SK-N-SH (cell line): ENCODE measurements around the gene PRKCA. TPM values are rescaled to one million over a fixed set of nuclear protein-coding genes. Genes with fewer than 3 reads are reported as not detected.

Experiments
- CTCF ChIA-PET: fragments of 300-600, 350-600 bp; formaldehyde crosslinking; extraction: SDS; loops from one replicate; lab custom pipeline; 2021; lab: Yijun Ruan, JAX
- POLR2A ChIA-PET: fragments of 350-600 bp; sonication (Branson Sonifier 250); formaldehyde crosslinking; extraction: SDS; loops from one replicate; lab custom pipeline; 2020; ENCODE audit warnings: antibody characterized with exemption, inconsistent platforms; lab: Yijun Ruan, JAX
- DNase-seq: peaks from one replicate; pipeline ENCODE4 v3.0.0; 2012
- H2AFZ ChIP-seq: fragments of 200-600 bp; sonication (generic); 2 replicates; pipeline ENCODE4 v1.8.1; 2016; ENCODE audit warnings: antibody characterized with exemption, mild to moderate bottlenecking, low read depth
- H3F3A ChIP-seq: fragments of 200-600 bp; sonication (generic); replicated peaks from 2 replicates; pipeline ENCODE3; 2016; ENCODE audit warnings: antibody characterized with exemption, mild to moderate bottlenecking; ENCODE audit not compliant: insufficient read depth
- H3K27ac ChIP-seq, 2 experiments: fragments of 200-500 bp in 1 of 2; fragments of 200-600 bp in 1 of 2; sonication (Bioruptor generic) in 1 of 2; sonication (generic), shearing (Covaris generic) in 1 of 2; 2 replicates each; pipeline versions ENCODE4 v1.5.1 to v1.6.1; 2014 to 2016; ENCODE audit warnings: low read depth in 2 of 2, inconsistent platforms in 1 of 2, low read length in 1 of 2, mild to moderate bottlenecking in 1 of 2, mixed read lengths in 1 of 2
- H3K27me3 ChIP-seq: fragments of 200-600 bp; sonication (generic), shearing (Covaris generic); 2 replicates; pipeline ENCODE4 v1.6.1; 2016; ENCODE audit warnings: mixed run types; ENCODE audit not compliant: insufficient read depth
- H3K36me3 ChIP-seq, 2 experiments: fragments of 200-500 bp in 1 of 2; fragments of 200-600 bp in 1 of 2; sonication (Bioruptor generic) in 1 of 2; sonication (generic) in 1 of 2; replicated peaks in 1 of 2; 2 replicates each; pipeline versions ENCODE3 to v1.5.1; 2014 to 2016; ENCODE audit warnings: low read length in 1 of 2, mild to moderate bottlenecking in 1 of 2; ENCODE audit not compliant: insufficient read depth in 2 of 2, control insufficient read depth in 1 of 2
- H3K4me1 ChIP-seq, 2 experiments: fragments of 200-500 bp in 1 of 2; fragments of 200-600 bp in 1 of 2; sonication (Bioruptor generic) in 1 of 2; sonication (generic), shearing (Covaris generic) in 1 of 2; 2 replicates each; pipeline versions ENCODE4 v1.5.1 to v1.6.1; 2014 to 2016; ENCODE audit warnings: low read depth in 1 of 2, low read length in 1 of 2, mixed run types in 1 of 2; ENCODE audit not compliant: insufficient read depth in 2 of 2, control insufficient read depth in 1 of 2
- H3K4me2 ChIP-seq: fragments of 200-600 bp; sonication (generic), shearing (Covaris generic); 2 replicates; pipeline ENCODE4 v1.6.1; 2017; ENCODE audit warnings: mixed run types
- H3K4me3 ChIP-seq, 2 experiments: fragments of 200-500 bp in 1 of 2; fragments of 200-600 bp in 1 of 2; sonication (Bioruptor generic) in 1 of 2; sonication (generic), shearing (Covaris generic) in 1 of 2; 2 replicates each; pipeline versions ENCODE4 v1.5.1 to v1.8.1; 2014 to 2016; ENCODE audit warnings: low read depth in 2 of 2, inconsistent platforms in 1 of 2, low read length in 1 of 2, mild to moderate bottlenecking in 1 of 2, mixed read lengths in 1 of 2, moderate library complexity in 1 of 2
- H3K79me2 ChIP-seq: fragments of 200-600 bp; sonication (generic); 2 replicates; pipeline ENCODE4 v1.8.1; 2017; ENCODE audit warnings: mild to moderate bottlenecking; ENCODE audit not compliant: insufficient read depth
- H3K9ac ChIP-seq: fragments of 200-600 bp; sonication (generic); 2 replicates; pipeline ENCODE4 v1.6.1; 2017; ENCODE audit warnings: mixed run types
- H3K9me2 ChIP-seq: fragments of 200-600 bp; sonication (generic); 2 replicates; pipeline ENCODE4 v1.6.1; 2017; ENCODE audit warnings: mixed run types
- H3K9me3 ChIP-seq: fragments of 200-600 bp; sonication (generic); 2 replicates; pipeline ENCODE4 v1.6.1; 2017; ENCODE audit warnings: mixed run types, mild to moderate bottlenecking, moderate library complexity
- H4K20me1 ChIP-seq: fragments of 200-600 bp; sonication (generic); 2 replicates; pipeline ENCODE4 v1.6.1; 2017; ENCODE audit warnings: mild to moderate bottlenecking, mixed run types; ENCODE audit not compliant: insufficient read depth
- ELF1 ChIP-seq: IDR thresholded peaks from 2 replicates; pipeline ENCODE4 v1.4.0; 2012
- EP300 ChIP-seq, 2 experiments: IDR thresholded peaks; 2 replicates each; pipeline versions ENCODE4 v1.4.0 to v1.6.1; 2012; ENCODE audit warnings: borderline replicate concordance in 1 of 2, low read depth in 1 of 2, low read length in 1 of 2
- GABPA ChIP-seq: IDR thresholded peaks from 2 replicates; pipeline ENCODE4 v1.4.0; 2012; ENCODE audit warnings: low read depth, mild to moderate bottlenecking
- JUND ChIP-seq: IDR thresholded peaks from 2 replicates; pipeline ENCODE4 v1.4.0; 2012
- MXI1 ChIP-seq: IDR thresholded peaks from 2 replicates; pipeline ENCODE4 v1.6.1; 2012; ENCODE audit warnings: mild to moderate bottlenecking, low read depth, low read length, improper control_type of control experiment
- NFIC ChIP-seq: IDR thresholded peaks from 2 replicates; pipeline ENCODE4 v1.4.0; 2012; ENCODE audit warnings: borderline replicate concordance
- NRF1 ChIP-seq: IDR thresholded peaks from 2 replicates; pipeline ENCODE4 v1.6.1; 2012; ENCODE audit warnings: low read depth, mild to moderate bottlenecking, low read length
- POLR2AphosphoS5 ChIP-seq: IDR thresholded peaks from 2 replicates; pipeline ENCODE4 v1.6.1; 2012; ENCODE audit warnings: low read depth, low read length
- RFX5 ChIP-seq: IDR thresholded peaks from 2 replicates; pipeline ENCODE4 v1.6.1; 2012; ENCODE audit warnings: mild to moderate bottlenecking, improper control_type of control experiment, low read length
- SMC3 ChIP-seq: IDR thresholded peaks from 2 replicates; pipeline ENCODE4 v1.6.1; 2012; ENCODE audit warnings: low read depth, low read length, improper control_type of control experiment
- TAF1 ChIP-seq: IDR thresholded peaks from 2 replicates; pipeline ENCODE4 v1.6.1; 2012; ENCODE audit warnings: low read depth, mild to moderate bottlenecking, low read length, moderate library complexity, borderline replicate concordance
- TCF12 ChIP-seq: IDR thresholded peaks from 2 replicates; pipeline ENCODE4 v1.4.0; 2012
- YY1 ChIP-seq: IDR thresholded peaks from 2 replicates; pipeline ENCODE4 v1.4.0; 2012; ENCODE audit warnings: low read depth, mild to moderate bottlenecking
- WGBS: methylation state at CpG from one replicate; pipeline ENCODE4 v1.1.6; 2017; ENCODE audit warnings: low lambda C conversion rate; 5-methylcytosine and 5-hydroxymethylcytosine counted together
- polyA plus RNA-seq, 3 experiments: library from polyadenylated mRNA; depleted of rRNA; stranded (reverse); fragments of >200 nt; gene quantifications; 2 replicates each; pipeline ENCODE4 v1.2.3, GENCODE V29; 2012
- TF ChIP-seq, protein P1 (sequence below): fragments of 200-600 bp; sonication (generic); IDR thresholded peaks from 2 replicates; pipeline ENCODE4 v1.6.1; 2017; ENCODE audit warnings: antibody characterized with exemption, mild to moderate bottlenecking, moderate library complexity
- TF ChIP-seq, protein P2 (sequence below): fragments of 150-350 bp; IDR thresholded peaks from 2 replicates; pipeline ENCODE4 v1.6.1; 2016; ENCODE audit warnings: mild to moderate bottlenecking, low read depth, low read length
- TF ChIP-seq, protein P3 (sequence below): fragments of 150-350 bp; IDR thresholded peaks from 2 replicates; pipeline ENCODE4 v1.6.1; 2017; ENCODE audit warnings: antibody characterized with exemption, low read length, low read depth, borderline replicate concordance
- TF ChIP-seq, protein P4 (sequence below): IDR thresholded peaks from 2 replicates; pipeline ENCODE4 v1.4.0; 2012; ENCODE audit warnings: low read depth, borderline replicate concordance
- TF ChIP-seq, protein P5 (sequence below): IDR thresholded peaks from 2 replicates; pipeline ENCODE4 v1.4.0; 2012; ENCODE audit warnings: low read depth
- TF ChIP-seq, protein P6 (sequence below): IDR thresholded peaks from 2 replicates; pipeline ENCODE4 v1.6.1; 2012; ENCODE audit warnings: mild to moderate bottlenecking, low read depth, low read length, moderate library complexity

PRKCA gene
- polyA plus RNA-seq, 1 of the 3 experiments (the other 2 are of a cell fraction): 108 TPM

DNA sequence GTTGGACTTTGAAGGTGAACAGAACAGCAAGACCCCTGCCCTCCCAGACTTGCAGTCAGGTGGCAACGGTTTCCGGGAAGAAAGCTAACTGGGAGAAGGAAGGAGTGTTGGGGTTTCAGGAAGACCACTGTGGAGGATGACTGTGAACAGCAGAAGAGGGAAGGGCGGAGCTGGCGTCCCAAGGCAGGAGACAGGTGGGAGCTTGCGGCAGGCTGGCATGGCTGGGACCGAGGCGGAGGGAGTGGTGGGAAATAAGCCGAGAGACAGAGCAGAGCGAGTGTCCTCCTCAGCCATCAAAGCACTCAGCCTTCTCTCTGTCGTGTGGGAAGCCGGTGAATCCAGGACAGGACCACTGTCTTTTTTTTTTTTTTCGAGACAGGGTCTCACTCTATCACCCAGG, 424.0 kb downstream of the PRKCA start:
- TF ChIP-seq YY1 (no peak), NRF1 (no peak), MXI1 (no peak), JUND (no peak), RFX5 (no peak), TCF12 (no peak)
- TF ChIP-seq, protein P1, sequence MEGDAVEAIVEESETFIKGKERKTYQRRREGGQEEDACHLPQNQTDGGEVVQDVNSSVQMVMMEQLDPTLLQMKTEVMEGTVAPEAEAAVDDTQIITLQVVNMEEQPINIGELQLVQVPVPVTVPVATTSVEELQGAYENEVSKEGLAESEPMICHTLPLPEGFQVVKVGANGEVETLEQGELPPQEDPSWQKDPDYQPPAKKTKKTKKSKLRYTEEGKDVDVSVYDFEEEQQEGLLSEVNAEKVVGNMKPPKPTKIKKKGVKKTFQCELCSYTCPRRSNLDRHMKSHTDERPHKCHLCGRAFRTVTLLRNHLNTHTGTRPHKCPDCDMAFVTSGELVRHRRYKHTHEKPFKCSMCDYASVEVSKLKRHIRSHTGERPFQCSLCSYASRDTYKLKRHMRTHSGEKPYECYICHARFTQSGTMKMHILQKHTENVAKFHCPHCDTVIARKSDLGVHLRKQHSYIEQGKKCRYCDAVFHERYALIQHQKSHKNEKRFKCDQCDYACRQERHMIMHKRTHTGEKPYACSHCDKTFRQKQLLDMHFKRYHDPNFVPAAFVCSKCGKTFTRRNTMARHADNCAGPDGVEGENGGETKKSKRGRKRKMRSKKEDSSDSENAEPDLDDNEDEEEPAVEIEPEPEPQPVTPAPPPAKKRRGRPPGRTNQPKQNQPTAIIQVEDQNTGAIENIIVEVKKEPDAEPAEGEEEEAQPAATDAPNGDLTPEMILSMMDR: no peak
- TF ChIP-seq, protein P2, sequence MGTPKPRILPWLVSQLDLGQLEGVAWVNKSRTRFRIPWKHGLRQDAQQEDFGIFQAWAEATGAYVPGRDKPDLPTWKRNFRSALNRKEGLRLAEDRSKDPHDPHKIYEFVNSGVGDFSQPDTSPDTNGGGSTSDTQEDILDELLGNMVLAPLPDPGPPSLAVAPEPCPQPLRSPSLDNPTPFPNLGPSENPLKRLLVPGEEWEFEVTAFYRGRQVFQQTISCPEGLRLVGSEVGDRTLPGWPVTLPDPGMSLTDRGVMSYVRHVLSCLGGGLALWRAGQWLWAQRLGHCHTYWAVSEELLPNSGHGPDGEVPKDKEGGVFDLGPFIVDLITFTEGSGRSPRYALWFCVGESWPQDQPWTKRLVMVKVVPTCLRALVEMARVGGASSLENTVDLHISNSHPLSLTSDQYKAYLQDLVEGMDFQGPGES: no peak
- TF ChIP-seq, protein P3, sequence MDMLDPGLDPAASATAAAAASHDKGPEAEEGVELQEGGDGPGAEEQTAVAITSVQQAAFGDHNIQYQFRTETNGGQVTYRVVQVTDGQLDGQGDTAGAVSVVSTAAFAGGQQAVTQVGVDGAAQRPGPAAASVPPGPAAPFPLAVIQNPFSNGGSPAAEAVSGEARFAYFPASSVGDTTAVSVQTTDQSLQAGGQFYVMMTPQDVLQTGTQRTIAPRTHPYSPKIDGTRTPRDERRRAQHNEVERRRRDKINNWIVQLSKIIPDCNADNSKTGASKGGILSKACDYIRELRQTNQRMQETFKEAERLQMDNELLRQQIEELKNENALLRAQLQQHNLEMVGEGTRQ: no peak
- Histone ChIP-seq H2AFZ (no peak overlapping the region), H3K9me3 (no peaks in the 10 kb centered on the region), H3F3A (no peaks in the 10 kb centered on the region), H3K27me3 (no peaks in the 10 kb centered on the region), H3K4me2 (no peak overlapping the region), H3K9me2 (no peaks in the 10 kb centered on the region), H3K4me3 (no peak overlapping the region), H3K36me3 (peaks cover 2 to 23% of the 10 kb centered on the region in 2 experiments), H3K27ac (no peak overlapping the region), H3K79me2 (peaks cover 7% of the 10 kb centered on the region; the same call in 1 of the 2 replicates), H3K9ac (no peak overlapping the region), H4K20me1 (peaks cover 31% of the 10 kb centered on the region), H3K4me1 (peaks cover 9 to 25% of the 10 kb centered on the region in 2 experiments; a peak in 1 of 4 replicates)
- no peak for DNase-seq
- ChIA-PET POLR2A (interaction anchor here (0.7 to 1.0 kb wide), 2 partner anchors 22 to 174 kb away, joined by 3 to 7 read pairs; no protein-coding TSS in a partner anchor), CTCF (interaction anchor here (0.7 to 22.6 kb wide), 13 partner anchors 11 to 1541 kb away, joined by 3 to 460 read pairs (median 16); partner anchors contain the start of gene CACNG5)
- WGBS: 96% methylated on average over 12 of the region's 12 CpGs

DNA sequence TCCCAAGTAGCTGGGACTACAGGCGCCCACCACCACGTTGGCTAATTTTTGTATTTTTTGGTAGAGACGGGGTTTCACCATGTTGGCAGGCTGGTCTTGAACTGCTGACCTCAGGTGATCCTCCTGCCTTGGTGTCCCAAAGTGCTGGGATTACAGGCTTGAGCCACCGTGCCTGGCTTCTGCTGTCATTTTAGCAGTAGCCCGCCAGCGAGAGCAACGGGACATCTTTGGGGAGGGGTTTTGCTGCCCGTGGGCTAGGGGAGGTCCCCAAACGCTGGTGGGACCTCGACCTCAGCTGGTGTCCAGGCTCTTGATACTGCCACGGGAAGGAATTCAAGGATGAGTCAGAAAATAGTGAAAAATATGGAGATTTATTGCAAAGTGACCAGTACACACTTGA, 424.4 kb downstream of the PRKCA start:
- Histone ChIP-seq H4K20me1 (peaks cover 31% of the 10 kb centered on the region), H3F3A (no peaks in the 10 kb centered on the region), H3K4me1 (peaks cover 9 to 25% of the 10 kb centered on the region in 2 experiments; a peak in 1 of 4 replicates), H3K9me2 (no peaks in the 10 kb centered on the region), H3K9me3 (no peaks in the 10 kb centered on the region), H3K4me2 (no peak overlapping the region), H3K27me3 (no peaks in the 10 kb centered on the region), H3K36me3 (peaks cover 2 to 25% of the 10 kb centered on the region in 2 experiments), H3K79me2 (peaks cover 7% of the 10 kb centered on the region; the same call in 1 of the 2 replicates), H2AFZ (no peak overlapping the region), H3K4me3 (no peak overlapping the region), H3K9ac (no peak overlapping the region), H3K27ac (no peak overlapping the region)
- ChIA-PET CTCF (interaction anchor here (0.9 to 22.6 kb wide), 39 partner anchors 9 to 1542 kb away, joined by 3 to 460 read pairs (median 6); no protein-coding TSS in a partner anchor), POLR2A (no interaction called here)
- DNase-seq: no peak
- 90% methylated on average over 11 of the region's 11 CpGs for WGBS
- TF ChIP-seq POLR2AphosphoS5: no peak
- no peak for TF ChIP-seq GABPA
- TF ChIP-seq, protein P4, sequence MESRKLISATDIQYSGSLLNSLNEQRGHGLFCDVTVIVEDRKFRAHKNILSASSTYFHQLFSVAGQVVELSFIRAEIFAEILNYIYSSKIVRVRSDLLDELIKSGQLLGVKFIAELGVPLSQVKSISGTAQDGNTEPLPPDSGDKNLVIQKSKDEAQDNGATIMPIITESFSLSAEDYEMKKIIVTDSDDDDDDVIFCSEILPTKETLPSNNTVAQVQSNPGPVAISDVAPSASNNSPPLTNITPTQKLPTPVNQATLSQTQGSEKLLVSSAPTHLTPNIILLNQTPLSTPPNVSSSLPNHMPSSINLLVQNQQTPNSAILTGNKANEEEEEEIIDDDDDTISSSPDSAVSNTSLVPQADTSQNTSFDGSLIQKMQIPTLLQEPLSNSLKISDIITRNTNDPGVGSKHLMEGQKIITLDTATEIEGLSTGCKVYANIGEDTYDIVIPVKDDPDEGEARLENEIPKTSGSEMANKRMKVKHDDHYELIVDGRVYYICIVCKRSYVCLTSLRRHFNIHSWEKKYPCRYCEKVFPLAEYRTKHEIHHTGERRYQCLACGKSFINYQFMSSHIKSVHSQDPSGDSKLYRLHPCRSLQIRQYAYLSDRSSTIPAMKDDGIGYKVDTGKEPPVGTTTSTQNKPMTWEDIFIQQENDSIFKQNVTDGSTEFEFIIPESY: no peak
- TF ChIP-seq, protein P5, sequence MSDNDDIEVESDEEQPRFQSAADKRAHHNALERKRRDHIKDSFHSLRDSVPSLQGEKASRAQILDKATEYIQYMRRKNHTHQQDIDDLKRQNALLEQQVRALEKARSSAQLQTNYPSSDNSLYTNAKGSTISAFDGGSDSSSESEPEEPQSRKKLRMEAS: no peak
- TF ChIP-seq NFIC: no peak
- no peak for TF ChIP-seq EP300 (IDR thresholded peaks at IDR 0.05; ENCODE audit: borderline replicate concordance in 1 of 2, low read depth in 1 of 2, low read length in 1 of 2)
- TF ChIP-seq, protein P6, sequence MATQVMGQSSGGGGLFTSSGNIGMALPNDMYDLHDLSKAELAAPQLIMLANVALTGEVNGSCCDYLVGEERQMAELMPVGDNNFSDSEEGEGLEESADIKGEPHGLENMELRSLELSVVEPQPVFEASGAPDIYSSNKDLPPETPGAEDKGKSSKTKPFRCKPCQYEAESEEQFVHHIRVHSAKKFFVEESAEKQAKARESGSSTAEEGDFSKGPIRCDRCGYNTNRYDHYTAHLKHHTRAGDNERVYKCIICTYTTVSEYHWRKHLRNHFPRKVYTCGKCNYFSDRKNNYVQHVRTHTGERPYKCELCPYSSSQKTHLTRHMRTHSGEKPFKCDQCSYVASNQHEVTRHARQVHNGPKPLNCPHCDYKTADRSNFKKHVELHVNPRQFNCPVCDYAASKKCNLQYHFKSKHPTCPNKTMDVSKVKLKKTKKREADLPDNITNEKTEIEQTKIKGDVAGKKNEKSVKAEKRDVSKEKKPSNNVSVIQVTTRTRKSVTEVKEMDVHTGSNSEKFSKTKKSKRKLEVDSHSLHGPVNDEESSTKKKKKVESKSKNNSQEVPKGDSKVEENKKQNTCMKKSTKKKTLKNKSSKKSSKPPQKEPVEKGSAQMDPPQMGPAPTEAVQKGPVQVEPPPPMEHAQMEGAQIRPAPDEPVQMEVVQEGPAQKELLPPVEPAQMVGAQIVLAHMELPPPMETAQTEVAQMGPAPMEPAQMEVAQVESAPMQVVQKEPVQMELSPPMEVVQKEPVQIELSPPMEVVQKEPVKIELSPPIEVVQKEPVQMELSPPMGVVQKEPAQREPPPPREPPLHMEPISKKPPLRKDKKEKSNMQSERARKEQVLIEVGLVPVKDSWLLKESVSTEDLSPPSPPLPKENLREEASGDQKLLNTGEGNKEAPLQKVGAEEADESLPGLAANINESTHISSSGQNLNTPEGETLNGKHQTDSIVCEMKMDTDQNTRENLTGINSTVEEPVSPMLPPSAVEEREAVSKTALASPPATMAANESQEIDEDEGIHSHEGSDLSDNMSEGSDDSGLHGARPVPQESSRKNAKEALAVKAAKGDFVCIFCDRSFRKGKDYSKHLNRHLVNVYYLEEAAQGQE: no peak
- TF ChIP-seq SMC3: no peak
- no peak for TF ChIP-seq TAF1
- no peak for TF ChIP-seq ELF1
